T-helper 1 cell (primary cell): ENCODE results near the gene MKRN2.

ENCODE experiments used
- DNase-seq, 5 donors: peaks; one replicate each; pipeline ENCODE4 v3.0.0-alpha.2; 2012 to 2020

The MKRN2 gene

DNA sequence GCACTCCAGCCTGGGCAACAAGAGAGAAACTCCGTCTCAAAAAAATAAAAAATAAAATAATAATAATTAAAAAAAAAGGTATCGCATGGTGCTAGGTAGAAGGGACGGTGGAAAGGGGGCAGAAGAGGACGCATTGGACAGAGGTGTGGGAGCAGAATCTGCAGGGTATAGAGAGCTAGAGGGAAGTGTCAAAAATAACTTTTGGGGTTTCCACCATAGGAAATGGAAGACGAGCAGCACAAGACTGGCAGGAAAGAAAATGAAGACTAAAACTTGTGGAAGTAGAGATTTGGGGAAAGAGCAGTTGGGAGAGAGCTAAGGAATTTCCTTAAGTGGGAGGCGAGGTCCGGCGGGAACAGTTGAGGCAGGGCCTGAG, 585 bp upstream of the MKRN2 start:
- no peak for DNase-seq

DNA sequence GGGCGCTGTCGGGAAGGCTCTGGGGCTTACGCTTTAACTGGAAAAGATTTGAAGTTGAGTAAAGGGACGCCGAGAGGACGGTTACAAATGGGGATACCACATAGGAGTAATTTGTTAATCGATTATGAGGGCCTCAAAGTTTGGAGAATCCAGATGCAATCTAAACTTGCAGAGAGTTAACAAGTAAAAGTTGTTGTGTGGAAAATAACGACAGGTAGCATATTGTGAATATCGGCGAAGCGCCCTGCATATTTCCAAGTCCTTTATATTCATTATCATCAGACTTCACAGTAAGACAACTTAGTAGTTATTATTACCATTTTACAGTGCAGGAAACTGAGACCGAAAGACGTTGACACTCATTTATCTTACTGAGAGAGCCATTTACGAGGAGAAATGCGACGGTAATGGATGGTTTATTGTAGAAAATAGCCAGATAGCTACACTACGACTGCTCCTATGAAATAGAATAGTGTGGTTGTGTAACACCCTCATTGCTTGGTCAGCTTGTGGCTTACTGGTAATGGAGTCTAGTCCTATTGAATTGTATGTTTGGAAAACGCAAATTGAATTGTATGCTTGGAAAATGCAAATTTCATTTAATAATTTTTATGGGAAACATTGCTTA, 700 bp downstream of the MKRN2 start:
- no peak for DNase-seq

- no peak for DNase-seq
These were observed 1.8 kb downstream of the MKRN2 start for GRCh38 chr3:12558706-12559105.

DNA sequence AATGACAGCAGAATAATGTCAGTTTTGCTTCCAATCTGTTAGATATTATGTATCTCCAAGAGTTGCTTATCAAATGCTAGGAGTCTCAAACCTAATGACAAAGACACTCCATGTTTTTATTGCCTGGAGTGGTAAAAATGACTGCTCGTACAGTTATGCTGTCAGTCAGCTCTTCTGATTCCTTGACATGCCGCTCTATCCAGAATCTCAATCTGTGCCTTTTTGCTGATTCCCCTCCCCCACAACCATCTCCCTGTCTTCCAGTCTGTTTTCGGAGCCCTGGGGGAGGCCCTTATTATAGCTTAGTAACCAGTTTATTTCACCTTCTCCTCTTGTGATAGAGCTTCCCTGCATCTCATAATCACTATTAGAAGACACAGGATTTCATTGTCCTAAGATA, 2.6 kb downstream of the MKRN2 start:
- DNase-seq, result no peak

DNA sequence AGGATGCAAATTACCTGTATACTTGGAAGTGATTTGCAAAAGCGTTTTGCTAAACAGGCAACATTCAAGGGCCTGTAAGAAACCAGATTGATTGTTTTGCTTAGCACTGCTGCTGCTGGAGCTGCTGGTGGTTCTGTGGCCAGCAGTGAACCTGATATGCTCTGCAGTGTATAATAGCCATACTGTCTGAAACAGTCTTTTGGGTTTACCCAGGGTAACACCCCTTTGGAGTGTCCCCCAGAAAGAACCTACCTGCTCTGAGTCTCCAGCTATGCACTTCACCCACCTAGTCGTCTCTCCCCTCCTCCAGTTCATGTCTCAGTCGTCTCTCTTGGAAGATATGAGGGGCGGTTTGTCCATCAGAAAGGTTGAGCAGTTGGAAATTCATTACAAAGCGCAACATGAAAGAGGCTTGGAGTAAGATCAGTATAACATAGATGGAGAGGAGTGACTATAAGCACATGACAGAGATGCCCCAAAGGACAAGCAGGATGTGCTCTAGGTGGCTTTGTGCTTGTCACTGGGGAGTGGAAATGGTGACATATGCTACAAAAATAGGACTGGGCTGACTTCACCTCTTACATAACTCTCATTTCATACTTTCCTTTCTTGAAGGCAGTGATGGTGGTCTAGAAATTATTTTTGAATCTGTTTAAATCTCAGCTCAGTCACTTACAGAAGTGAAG, 3.8 kb downstream of the MKRN2 start:
- DNase-seq, result peak in 1 of 5 donors; percentile 56

DNA sequence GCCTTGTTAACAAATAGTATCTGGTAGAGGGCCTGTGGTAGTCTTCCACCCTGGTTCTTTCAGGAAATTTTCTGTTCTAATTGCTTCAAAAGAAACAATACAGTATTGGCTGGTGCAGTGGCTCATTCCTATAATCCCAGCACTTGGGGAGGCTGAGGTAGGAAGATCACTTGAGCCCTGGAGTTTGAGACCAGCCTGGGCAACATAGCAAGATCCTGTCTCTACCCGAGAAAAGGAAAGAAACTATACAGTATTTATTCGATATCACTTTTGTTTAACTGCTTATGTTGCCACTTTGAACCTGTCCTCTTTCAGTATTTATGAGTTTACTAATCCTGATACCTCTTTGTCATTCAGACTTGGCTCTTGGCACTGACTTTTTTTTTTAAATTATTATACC, 4.5 kb downstream of the MKRN2 start:
- no peak for DNase-seq

DNA sequence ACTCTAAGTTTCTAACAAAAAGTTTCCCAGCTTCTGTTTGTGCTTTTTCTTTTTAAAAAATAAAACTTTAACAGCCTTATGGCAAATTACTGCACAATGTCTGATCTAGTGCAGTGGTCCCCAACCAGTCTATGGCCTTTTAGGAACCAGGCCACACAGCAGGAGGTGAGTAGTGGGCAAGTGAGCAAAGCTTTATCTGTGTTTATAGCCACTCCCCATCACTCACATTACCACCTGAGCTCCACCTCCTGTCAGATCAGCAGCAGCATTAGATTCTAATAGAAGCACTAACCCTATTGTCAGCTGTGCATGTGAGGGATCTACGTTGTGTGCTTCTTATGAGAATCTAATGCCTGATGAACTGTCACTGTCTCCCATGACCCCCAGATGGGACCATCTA, 5.6 kb downstream of the MKRN2 start:
- no peak for DNase-seq

DNA sequence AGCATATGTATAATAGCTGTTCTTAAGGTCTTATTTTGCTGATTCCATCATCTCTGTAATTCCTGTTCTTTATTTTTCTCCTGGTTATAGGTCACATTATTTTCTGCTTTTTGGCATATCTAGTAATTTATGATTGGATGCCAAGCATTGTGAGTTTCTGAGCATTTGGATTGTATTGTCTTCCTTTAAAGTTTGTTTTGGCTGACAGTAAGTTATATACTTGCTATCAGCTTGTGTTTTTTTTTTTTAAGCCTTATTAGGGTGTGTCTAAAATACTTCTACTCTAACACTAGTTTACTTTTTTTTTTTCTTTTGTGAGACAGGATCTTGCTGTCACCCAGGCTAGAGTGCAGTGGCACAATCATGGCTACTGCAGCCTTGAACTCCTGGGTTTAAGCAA, 10.1 kb downstream of the MKRN2 start:
- DNase-seq, result no peak

DNA sequence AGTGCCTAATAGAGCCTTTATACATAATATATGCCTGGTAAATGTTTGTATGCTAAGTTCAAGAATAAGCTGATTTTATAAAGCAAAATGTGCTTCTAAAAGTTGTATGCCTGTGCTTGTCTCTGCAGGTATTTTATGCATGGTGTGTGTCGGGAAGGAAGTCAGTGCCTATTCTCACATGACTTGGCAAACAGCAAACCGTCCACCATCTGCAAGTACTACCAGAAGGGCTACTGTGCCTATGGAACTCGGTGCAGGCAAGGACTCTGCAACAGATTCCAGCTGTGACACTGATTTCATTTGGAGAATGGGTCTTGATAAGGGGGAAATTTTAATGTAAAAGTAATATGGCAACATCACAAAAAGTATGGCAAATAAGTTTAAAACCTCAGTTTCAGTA, 11.9 kb downstream of the MKRN2 start:
- no peak for DNase-seq

DNA sequence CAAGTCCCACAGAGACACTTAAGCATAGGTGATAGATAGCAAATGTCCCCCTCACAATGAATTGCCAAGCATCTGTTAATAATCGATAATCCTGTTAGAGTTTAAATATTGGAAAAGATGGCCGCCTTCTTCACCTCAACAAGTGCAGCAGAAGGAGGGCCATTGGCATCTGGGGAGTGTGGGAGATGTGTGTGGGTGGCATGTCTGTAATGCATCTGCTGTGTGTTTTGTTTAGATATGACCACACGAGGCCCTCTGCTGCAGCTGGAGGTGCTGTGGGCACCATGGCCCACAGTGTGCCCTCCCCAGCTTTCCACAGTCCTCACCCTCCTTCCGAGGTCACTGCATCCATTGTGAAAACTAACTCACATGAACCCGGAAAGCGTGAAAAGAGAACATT, 12.9 kb downstream of the MKRN2 start:
- no peak for DNase-seq

GRCh38 chr3:12571986-12572385, 15.1 kb downstream of the MKRN2 start:
- DNase-seq, result no peak

DNA sequence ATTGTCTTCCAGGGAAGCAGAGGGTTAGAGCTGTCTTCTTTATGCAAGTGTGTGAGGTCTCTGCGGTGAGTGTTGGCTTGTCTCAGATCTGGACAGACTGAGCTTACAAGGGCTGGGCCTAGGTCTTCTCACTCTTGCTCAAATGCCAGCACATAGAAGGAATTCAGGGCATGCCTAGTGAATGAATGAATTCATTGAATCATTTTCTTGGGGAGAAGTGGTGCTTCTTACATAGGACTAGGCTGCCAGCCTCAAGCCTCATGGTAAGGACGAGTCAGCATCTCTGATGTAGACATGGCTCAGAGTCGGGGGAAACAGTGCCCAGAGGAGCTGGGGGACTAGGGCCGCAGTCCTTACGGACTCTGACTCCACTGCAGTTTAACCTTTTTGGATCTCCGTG, 17.2 kb downstream of the MKRN2 start:
- DNase-seq, result no peak

DNA sequence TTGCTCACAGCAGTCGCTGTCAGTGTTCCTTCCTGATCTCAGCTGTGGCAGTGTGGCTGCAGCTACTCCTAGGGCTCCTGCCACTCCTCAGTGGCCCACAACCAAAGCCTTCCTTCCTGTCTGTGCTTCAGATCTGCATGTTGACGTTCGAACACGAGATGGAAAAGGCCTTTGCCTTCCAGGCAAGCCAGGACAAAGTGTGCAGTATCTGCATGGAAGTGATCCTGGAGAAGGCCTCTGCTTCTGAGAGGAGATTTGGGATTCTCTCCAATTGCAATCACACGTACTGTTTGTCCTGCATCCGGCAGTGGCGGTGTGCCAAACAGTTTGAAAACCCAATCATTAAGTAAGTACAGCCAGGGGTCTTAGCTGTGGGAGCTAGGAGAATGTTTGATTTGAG, 17.8 kb downstream of the MKRN2 start:
- DNase-seq, result no peak

DNA sequence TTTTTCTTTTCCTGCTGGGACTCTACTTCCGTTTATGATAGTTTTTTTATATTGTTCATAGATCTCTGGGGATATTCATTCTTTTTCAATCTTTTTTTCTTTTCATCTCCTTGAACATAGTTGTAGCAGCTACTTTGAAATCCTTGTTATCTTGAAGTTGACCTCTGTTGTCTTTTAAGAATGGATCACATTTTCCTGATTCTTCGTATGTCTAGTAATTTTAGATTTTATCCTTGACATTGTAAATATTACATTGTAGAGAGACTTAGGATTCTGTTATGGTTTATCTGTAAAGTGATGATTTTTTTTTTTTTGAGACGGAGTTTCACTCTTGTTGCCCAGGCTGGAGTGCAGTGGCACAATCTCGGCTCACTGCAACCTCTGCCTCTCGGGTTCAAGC, 20.5 kb downstream of the MKRN2 start:
- no peak for DNase-seq

DNA sequence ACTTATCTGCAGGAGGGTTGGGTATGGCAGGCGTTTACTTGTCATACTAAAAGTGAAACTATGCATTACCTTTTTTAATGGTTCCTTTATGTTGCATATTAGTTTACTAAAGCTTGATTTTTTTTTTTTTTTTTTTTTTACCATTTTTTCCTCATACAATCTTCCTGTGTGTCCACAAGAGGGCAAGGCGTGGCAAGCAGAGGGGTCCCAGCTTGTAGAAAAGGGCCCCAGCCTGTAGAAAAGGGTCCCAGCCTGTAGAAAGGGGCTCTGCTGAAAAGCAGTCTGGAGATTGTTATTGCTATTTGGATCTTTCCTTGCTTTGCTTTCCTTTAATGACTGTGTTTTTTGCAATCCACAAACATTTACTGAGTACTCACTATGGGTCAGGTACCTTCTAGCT, 21.9 kb downstream of the MKRN2 start:
- DNase-seq, result no peak

- DNase-seq, result no peak
These were observed 22.6 kb downstream of the MKRN2 start for GRCh38 chr3:12579456-12579855.

DNA sequence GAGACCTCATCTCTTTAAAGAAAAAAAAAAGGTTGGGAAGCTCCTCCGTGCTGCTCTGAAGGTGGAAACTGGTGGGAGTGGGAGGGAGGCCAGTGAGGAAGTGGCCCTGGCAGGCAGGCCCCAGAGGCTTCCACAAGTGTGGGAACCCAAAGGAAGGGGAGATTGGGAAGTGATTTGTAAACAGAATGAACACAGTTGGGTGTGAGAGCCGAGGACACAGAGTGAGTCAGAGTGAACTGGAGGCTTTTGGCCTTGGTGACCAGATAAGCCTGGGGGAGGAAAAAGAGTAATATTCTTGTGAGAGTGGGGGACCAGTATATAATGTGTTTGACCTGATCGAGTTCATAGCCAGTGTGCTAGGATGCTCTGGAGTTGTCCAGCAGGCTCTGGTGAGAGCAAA, 23.0 kb downstream of the MKRN2 start:
- DNase-seq, result no peak

DNA sequence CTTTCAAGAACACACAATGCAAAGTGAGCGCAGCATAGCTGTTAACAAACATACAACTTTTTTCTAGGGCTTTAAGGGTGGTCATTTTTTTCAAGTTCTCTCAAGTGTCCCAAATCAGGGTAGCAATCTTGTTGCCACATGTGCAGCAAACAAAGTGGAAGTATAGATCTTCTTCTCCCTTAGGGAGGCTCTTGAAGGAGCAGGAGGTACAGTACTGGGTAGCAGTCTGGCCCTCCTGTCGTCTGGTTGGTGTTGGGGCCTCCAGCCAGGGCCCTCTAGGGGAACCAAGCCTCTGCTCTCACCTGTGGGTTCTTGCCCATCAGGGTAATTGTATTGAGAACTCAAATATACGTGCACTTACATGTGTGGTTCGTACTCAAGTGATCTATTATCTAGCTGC, 25.8 kb downstream of the MKRN2 start:
- DNase-seq, result no peak

DNA sequence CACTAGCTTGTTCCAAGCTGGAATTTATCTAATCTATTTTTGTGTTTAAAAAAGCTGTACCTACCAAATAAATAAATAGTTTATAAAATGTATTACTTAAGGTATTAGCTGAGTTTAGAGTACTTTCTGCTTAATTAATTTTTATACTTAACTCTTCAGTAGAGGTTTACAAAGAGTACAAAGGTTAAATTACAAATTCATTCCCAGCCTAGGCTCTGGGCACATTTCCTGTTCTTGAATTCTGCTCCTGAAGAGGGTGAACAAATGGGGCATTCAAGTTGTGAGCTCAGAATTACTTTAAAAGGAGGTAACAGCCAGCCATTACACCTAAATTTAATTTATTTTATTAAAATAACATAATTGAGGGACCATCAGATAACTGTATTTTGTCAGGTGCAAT, 26.4 kb downstream of the MKRN2 start:
- no peak for DNase-seq

- DNase-seq, result no peak
These were observed 27.2 kb downstream of the MKRN2 start for GRCh38 chr3:12584083-12584482.

DNA sequence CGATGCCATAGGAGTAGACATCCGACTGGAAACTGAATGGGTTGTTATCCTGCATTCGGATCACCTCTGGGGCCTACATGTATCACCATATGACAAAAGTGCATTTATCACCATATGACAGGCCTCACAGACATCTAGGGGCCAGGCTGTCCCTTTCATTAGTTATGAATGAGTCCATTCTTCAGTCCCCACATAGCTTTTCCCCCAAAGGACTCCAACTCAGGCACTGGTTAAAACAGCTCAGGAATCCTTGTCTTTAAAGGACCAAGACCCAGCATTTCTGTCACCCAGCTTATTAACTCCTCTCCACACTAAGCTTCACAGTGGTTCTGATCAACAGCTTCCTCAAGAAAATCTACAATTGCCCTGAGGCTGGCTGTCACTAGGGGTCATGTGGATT, 28.3 kb downstream of the MKRN2 start:
- DNase-seq, result no peak

DNA sequence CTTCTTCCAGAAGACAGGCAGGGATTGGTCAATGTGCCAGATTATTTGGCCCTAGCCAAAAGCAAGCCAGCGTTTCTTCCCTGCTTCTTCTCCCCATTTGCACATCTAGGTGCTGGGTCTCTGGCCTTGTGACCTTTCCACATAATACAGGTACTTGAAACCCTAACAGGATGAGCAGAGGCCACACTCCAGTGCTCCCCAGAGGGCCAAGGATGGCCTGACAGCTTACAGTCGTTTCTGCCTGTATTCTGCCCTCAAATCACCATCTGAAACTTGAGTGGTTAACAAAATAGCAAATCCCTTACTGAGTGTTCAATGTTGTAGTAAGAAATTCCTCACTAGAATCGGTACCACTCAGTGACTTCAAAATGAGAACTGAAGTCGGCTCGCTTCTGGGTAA, 29.1 kb downstream of the MKRN2 start:
- no peak for DNase-seq

- no peak for DNase-seq
These were observed 29.5 kb downstream of the MKRN2 start for GRCh38 chr3:12586403-12586802.

DNA sequence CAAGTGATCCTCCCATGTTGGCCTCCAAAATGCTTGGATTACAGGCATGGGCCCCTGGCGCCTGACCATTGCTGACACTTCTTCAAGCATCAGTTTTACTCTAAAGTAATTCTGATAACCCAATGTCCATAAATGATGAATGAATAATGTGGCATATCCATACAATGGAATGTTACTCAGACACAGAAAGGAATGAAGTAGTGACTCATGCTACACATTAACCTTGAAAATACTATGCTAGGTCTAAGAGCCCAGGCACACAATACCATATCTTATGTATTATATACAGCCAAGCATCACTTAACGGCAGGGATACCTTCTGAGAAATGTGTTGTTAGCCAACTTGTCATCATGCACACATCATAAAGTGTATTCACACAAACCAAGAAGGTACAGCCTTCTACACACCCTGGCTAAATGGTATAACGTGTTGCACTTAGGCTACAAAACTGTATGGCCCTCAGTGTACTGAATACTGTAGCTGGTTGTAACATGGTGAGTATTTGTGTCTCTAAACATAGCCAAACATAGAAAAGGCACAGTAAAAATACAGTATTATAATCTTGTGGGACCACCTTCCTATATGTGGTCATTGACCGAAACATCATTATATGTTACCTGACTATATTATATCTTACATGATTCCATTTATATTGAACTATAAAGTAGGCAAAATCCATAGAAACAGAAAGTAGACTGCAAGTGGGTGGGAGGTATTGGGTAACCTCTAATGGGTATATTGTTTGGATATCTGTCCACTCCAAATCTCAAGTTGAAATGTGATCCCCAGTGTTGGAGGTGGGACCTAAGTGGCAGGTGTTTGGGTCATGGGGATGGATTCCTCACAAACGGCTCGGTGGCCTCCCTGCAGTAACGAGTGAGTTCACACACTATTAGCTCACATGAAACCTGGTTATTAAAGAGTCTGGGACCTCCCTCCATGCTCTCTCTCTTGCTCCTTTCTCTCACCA, 31.4 kb downstream of the MKRN2 start:
- no peak for DNase-seq
